HG03103 (cell line): ENCODE results near the gene NQO2.
"Not testable (repeated sequence)": the region's sequence is repeated elsewhere in the genome, so short reads cannot be mapped to it uniquely, and the experiment has no call there.

Source experiments
- ATAC-seq: cut with Tn5 transposase; IDR thresholded peaks from one replicate; pipeline ENCODE4 v1.9.1; 2021; ENCODE audit warnings: low read depth; ENCODE audit not compliant: unreplicated experiment

NQO2 gene

GRCh38 chr6:3036861-3037637, 37.4 kb downstream of the NQO2 start:
- ATAC-seq = no peak

DNA sequence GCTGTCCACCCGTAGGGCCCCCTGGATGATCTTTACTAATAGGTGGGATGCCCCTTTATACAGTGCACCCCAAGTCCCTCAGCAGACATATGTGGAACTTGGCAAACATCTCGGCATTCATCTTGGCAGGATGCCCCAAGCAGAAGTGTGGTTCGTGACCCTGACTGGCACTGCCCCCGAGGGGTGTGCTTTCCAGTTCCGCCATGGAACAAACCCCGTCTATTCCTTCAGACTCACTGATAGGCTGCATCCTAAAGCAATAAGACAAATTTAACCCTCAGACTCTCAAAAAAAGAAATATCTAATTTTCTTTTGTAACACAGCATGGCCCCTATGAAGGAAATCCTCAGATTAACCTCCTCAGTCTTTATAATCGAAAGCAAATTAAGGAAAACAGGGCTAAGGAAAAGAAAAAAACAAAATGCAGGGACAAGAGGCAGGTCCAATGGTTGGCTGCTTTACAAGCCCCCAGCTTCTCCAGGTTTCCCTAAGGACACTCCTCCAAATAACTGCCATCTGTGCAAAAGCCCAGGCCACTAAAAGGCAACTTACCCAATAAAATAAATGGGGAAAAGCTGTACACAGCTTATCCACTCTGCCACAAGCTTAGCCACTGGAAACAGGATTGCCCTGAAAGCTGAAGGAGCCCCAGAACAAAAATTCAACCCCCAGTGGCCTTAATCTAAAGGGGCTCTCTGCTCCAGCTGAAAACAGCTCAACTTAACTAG, 38.1 kb downstream of the NQO2 start:
- no peak for ATAC-seq

DNA sequence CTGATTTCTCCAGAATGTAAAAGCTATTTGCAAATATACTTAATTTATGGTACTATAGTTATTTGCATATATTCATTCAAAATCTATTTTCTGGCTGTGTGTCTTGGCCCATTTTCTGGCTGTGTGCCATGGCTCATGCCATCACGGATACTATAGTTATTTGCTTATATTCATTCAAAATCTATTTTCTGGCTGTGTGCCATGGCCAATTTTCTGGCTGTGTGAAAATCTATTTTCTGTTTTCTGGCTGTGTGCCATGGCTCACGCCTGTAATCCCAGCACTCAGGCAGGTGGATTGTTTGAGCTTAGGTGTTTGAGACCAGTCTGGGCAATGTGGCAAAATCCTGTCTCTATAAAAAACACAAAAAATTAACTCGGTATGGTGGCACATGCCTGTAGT, 39.7 kb downstream of the NQO2 start:
- no peak for ATAC-seq

DNA sequence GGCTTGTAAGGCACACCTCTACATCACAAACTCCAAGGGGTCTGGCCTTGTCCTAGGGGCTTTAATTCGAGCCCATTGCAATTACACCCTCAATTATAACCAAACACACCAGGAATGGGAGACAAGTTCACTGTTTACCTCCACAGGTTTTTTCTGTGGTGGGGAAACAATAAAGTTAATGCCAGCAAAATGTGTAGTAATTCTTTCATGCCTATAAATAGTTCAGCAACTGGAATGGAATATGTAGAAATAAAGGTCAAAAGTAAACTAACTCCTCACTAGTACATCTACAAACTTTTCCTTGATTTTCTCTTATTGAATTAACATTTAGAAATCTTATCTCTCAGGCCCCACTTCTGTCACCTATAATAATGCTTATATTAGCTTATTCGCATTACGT, 41.5 kb downstream of the NQO2 start:
- no peak for ATAC-seq

GRCh38 chr6:3041606-3042005, 41.9 kb downstream of the NQO2 start:
- no peak for ATAC-seq

DNA sequence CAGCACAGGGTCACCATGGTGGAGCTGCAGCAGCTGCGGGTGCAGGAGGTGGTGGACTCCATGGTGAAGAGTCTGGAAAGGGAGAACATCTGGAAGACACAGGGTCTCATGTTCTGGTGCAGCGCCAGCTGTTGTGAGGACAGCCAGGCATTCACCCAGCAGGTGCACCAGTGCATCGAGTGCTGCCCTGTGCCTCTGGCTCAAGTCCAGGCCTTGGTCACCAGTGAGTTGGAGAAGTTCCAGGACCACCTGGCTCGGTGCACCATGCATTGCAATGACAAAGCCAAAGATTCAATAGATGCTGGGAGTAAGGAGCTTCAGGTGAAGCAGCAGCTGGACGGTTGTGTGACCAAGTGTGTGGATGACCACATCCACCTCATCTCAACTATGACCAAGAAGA, 45.7 kb downstream of the NQO2 start:
- no peak for ATAC-seq

DNA sequence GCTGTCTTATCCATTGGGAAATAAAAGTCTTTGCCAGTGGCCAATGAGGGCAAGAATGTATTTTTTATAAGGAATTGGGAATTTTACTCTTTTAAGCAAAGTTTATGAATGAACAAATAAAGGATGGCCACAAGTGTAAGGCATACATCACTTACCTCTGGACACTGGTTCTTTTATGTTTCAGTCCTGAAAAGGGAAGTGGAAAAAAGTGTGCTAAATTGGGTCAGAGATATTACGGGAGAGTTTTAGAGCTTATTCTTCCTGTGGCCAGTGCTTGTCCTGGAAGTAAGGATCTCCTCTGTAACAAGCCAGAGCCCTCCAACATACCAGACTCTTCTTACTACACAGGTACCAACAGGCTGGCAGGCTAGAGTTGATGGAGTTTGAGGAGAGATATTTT, 46.1 kb downstream of the NQO2 start:
- no peak for ATAC-seq

DNA sequence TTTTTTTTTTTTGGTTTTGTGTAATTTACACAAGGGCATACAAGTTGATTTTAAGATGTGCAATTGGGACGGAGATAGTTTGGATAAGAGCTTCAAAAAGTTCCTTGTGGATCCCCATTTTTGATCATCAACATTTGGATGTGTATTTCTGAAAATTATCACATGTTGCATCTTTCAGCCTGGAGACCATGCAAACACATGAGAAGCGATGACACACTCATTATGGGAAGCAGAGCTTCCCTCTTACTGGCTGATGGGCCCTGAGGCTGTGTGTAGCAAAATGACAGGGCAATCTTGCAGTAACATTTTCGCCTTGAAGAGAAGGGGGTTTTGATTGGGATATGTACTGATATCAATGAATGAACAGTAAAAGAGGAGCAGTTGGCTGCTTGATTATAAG, 46.6 kb downstream of the NQO2 start:
- no peak for ATAC-seq

GRCh38 chr6:3048009-3048408, 48.3 kb downstream of the NQO2 start:
- ATAC-seq = not testable (repeated sequence)

- ATAC-seq = no peak
These were observed 53.0 kb downstream of the NQO2 start for GRCh38 chr6:3052481-3053230.

DNA sequence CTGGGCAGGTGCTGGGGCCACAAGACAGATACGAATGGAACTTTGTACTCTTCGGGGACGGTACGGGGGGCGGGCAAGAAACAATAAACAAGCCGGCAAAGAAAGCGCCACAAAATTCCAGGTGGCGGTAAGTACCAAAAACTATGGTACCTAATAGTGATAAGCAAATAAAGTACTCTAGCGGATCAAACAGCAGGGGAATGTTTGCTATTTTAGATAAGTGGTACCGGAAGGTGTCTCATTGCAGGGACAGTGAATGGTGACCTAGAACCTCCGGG, 53.5 kb downstream of the NQO2 start:
- ATAC-seq = no peak

- ATAC-seq = not testable (repeated sequence)
These were observed 54.8 kb downstream of the NQO2 start for GRCh38 chr6:3054229-3055157.

GRCh38 chr6:3055158-3055499, 55.4 kb downstream of the NQO2 start:
- ATAC-seq = not testable (repeated sequence)

DNA sequence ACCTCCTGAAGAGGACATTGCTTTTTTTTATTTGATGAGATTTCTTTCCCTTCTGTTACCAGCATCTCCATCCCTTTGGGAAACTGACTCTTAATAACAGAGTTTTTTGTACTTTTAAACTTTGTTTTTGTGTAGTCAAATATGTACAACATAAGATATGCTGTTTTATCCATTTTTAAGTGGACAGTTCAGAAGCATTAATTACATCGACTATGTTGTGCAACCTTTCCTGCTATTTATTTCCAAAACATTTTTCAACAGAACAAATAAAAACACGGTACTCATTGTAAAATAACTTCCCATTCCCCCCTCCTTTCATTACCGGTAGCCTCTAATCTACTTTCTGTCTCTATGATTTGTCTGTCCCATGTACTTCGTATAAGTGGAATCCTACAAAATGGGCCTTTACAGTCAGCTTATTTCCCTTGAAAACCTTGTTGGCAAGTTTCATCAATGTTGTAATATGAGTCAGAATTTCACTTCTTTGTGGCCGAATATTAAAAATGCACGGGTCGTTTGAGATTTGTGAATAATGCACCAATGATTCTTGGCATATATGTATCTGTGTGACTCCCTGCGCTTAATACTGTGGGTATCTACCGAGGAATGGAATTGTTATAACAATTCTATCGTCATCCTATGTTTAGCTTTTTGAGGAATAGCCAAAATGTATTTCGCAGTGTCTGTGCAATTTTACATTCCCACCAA, 57.5 kb downstream of the NQO2 start:
- ATAC-seq = no peak

DNA sequence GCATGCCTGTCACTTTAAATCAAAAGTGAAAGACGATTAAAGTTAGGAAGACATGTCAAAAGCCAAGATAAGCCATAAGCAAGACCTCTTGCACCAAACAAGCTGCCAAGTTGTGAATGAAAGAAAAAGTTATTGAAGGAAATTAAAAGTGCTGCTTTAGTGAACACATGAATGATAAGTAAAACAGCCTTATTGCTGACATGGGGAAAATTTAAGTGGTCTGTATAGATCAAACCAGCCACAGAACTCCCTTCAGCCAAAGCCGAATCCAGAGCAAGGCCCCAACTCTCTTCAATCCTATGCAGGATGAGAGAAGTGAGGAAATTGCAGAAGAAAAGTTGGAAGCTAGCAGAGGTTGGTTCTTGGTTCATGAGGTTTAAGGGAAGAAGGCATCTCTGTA, 59.3 kb downstream of the NQO2 start:
- no peak for ATAC-seq

DNA sequence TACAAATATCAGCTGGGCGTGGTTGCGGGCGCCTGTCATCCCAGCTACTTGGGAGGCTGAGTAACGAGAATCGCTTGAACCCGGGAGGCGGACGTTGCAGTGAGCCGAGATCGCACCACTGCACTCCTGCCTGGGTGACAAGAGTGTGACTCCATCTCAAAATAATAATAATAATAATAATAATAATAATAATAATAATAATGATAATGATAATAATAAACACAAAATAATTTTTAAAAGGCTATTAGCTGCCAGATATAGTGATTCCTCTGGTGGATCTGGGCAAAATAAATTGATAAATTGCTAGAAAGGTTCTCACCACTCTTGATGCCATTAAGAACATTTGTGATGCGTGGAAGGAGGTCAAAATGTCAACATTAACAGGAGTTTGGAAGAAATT, 60.4 kb downstream of the NQO2 start:
- not testable (repeated sequence) for ATAC-seq

GRCh38 chr6:3061501-3061941, 61.8 kb downstream of the NQO2 start:
- no peak for ATAC-seq

DNA sequence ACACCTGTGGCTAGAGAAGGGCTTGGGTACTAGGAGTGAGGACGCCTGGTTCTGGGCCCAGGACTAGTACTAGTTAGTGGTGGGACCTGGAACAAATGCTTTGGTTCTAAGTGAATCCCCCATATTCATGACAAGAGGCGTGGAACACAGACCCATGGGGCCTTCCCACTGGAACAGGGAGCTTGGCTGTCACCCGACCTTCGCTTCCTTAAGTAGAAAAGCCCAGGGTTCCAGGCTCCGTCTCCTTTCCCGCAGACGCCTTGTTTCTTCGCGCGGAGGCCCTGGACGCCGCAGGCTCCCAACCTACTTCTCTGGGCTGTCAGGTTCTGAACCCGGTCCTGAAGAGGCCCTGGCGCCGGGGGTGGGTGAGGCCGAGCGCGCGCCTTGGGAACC, 63.6 kb downstream of the NQO2 start:
- not testable (repeated sequence) for ATAC-seq

DNA sequence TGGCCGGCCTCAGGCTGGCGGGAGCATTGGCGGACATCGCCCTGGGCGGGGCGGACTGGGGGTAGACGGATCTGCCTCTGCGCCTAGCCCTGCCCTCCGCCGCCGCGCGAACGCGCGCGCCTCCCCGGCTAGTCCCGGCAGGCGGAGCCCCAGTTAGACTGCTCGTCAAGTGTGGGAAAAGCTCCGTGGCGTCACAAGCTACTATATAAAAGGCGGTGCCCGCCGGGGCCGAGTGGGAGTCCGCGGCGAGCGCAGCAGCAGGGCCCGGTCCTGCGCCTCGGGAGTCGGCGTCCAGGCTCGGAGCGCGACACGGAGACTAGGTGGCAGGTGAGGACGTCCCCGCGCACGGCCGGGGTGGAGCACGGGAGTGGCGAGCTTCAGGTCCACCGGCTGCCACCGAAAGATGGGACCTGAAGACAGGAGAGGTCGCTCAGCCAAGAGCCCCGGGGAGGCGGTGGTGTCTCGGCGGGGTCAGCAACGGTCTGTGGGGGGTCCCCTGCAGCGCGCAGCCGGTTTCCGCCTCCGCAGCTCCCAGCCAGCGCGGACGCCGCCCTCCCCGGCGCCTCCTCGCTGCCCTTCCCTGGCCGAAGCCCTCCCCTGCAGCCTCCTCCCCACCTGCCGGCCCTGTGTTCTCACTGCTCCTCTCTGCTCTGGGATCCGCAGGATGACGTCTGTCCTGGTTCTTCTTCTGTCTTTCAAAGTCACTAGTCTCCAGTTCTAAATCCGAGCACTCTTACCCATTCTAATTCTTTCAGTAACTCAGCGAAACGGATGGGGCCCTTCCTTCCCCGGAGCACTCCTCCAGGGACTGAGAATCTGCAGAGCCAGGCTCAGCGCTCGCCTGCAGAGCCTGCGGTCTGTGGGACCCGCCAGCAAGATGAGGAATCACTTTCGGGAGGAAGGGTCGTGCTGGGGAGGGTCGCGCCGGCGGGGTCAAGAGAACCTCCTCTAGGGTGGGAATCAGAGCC, 64.3 kb downstream of the NQO2 start:
- ATAC-seq = peak; percentile 44
